LNCAP (cell line): Measurements from ENCODE around the gene MACROD1.

Experiments used
- CTCF ChIP-seq: fragments of 450-650 bp; IDR thresholded peaks from 2 replicates; pipeline ENCODE4 v1.5.1; 2017; ENCODE audit warnings: mild to moderate bottlenecking

MACROD1 gene

GRCh38 chr11:64059339-64060140, 106.4 kb downstream of the MACROD1 start:
- TF ChIP-seq CTCF, result no peak

- no peak for TF ChIP-seq CTCF
Observed at GRCh38 chr11:64058494-64058893, 107.4 kb downstream of the MACROD1 start.

- TF ChIP-seq CTCF, result no peak
Observed at GRCh38 chr11:64057890-64058289, 108.0 kb downstream of the MACROD1 start.

GRCh38 chr11:64056861-64057260, 109.1 kb downstream of the MACROD1 start:
- no peak for TF ChIP-seq CTCF

GRCh38 chr11:64056213-64056785, 109.6 kb downstream of the MACROD1 start:
- TF ChIP-seq CTCF, result no peak

- TF ChIP-seq CTCF, result no peak
Observed at GRCh38 chr11:64055077-64055476, 110.8 kb downstream of the MACROD1 start.

GRCh38 chr11:64053699-64054098, 112.2 kb downstream of the MACROD1 start:
- no peak for TF ChIP-seq CTCF
